Measurements from ENCODE around the gene ZNF618.

- TF ChIP-seq EZH2 (IDR thresholded peaks at IDR 0.05; ENCODE audit: borderline replicate concordance, low read depth, low read length, poor library complexity, severe bottlenecking), result no peak
- no peak for TF ChIP-seq CTCF (conservative IDR thresholded peaks at IDR 0.05; ENCODE audit: low read depth, low read length)
Observed at GRCh38 chr9:113999256-114000062, 123.3 kb downstream of the ZNF618 start.

All from A673 (cell line).